Neural cell (in vitro differentiated cells): ENCODE measurements around the gene NR5A2.

Source experiments
- EP300 ChIP-seq: fragments of 450-650 bp; conservative IDR thresholded peaks from 2 replicates; pipeline ENCODE4 v1.6.1; 2014; ENCODE audit warnings: antibody characterized with exemption, mild to moderate bottlenecking, moderate library complexity; ENCODE audit not compliant: poor library complexity, severe bottlenecking
- EZH2 ChIP-seq: fragments of 200-600, 300-800 bp; shearing (Covaris generic), sonication (generic); IDR thresholded peaks from 2 replicates; pipeline ENCODE4 v1.6.1; 2014; ENCODE audit warnings: antibody characterized with exemption, low read length, borderline replicate concordance, mild to moderate bottlenecking; ENCODE audit not compliant: insufficient read depth, poor library complexity, severe bottlenecking
- MXI1 ChIP-seq: fragments of 450-650 bp; conservative IDR thresholded peaks from 2 replicates; pipeline ENCODE4 v1.6.1; 2014; ENCODE audit warnings: antibody characterized with exemption, mild to moderate bottlenecking; ENCODE audit not compliant: poor library complexity, severe bottlenecking
- POLR2AphosphoS5 ChIP-seq: IDR thresholded peaks from 2 replicates; pipeline ENCODE4 v1.6.1; 2012
- RAD21 ChIP-seq: fragments of 450-650 bp; conservative IDR thresholded peaks from 2 replicates; pipeline ENCODE4 v1.6.1; 2014; ENCODE audit warnings: antibody characterized with exemption, mild to moderate bottlenecking, moderate library complexity
- SMC3 ChIP-seq: fragments of 450-650 bp; conservative IDR thresholded peaks from 2 replicates; pipeline ENCODE4 v1.6.1; 2014; ENCODE audit warnings: antibody characterized with exemption, mild to moderate bottlenecking, moderate library complexity; ENCODE audit not compliant: poor library complexity
- TAF1 ChIP-seq: IDR thresholded peaks from 2 replicates; pipeline ENCODE4 v1.6.1; 2012; ENCODE audit warnings: low read depth
- TF ChIP-seq, protein P1 (sequence below): fragments of 450-650 bp; IDR thresholded peaks from 2 replicates; pipeline ENCODE4 v1.5.1; 2014; ENCODE audit warnings: antibody characterized with exemption, mild to moderate bottlenecking, moderate library complexity; ENCODE audit not compliant: poor library complexity, severe bottlenecking
- TF ChIP-seq, protein P2 (sequence below): IDR thresholded peaks from 2 replicates; pipeline ENCODE4 v1.6.1; 2012; ENCODE audit warnings: borderline replicate concordance

DNA sequence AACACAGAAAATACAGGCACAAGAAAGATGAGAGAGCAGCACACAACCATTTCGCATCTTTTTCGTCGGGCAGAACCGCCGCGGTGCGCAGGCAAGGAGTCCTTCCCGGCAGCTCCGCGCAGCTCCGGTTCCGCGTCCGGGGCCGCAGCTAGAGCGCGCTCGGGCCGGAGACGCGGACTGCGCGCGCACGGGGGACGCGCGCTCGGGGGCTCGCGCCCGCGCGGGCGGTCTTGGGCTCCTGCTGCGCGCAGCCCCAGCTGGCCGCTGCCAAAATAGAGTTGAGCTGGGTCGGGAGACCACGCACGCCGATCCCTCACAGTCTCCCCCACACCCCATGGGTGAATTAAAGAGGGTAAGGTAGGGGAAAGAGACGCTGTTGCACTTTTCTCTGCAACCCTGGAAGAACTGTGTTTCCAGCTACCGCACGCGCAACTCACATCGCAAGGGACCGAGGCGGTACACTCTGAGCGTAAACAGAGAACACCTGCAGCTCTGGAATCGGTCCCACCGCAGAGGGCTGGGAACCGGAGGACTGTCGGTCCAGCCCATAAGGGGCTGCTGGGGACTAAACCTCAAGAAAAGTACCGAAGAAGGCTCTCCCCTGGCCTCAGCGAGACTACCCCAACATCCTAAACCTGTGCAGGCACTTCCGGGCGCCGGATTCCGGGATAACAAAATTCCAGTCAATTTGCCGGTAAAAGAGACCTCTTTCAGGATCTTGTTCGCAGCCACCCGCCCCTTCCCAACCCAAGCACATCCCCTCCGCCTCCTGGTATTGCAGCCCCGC, 1.7 kb downstream of the NR5A2 start:
- TF ChIP-seq, protein P1, sequence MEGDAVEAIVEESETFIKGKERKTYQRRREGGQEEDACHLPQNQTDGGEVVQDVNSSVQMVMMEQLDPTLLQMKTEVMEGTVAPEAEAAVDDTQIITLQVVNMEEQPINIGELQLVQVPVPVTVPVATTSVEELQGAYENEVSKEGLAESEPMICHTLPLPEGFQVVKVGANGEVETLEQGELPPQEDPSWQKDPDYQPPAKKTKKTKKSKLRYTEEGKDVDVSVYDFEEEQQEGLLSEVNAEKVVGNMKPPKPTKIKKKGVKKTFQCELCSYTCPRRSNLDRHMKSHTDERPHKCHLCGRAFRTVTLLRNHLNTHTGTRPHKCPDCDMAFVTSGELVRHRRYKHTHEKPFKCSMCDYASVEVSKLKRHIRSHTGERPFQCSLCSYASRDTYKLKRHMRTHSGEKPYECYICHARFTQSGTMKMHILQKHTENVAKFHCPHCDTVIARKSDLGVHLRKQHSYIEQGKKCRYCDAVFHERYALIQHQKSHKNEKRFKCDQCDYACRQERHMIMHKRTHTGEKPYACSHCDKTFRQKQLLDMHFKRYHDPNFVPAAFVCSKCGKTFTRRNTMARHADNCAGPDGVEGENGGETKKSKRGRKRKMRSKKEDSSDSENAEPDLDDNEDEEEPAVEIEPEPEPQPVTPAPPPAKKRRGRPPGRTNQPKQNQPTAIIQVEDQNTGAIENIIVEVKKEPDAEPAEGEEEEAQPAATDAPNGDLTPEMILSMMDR = no peak
- TF ChIP-seq SMC3 = peak; percentile 43
- TF ChIP-seq EP300 = no peak
- TF ChIP-seq POLR2AphosphoS5 = peak; percentile 41
- TF ChIP-seq MXI1 = peak; percentile 32
- TF ChIP-seq EZH2 = no peak
- TF ChIP-seq, protein P2, sequence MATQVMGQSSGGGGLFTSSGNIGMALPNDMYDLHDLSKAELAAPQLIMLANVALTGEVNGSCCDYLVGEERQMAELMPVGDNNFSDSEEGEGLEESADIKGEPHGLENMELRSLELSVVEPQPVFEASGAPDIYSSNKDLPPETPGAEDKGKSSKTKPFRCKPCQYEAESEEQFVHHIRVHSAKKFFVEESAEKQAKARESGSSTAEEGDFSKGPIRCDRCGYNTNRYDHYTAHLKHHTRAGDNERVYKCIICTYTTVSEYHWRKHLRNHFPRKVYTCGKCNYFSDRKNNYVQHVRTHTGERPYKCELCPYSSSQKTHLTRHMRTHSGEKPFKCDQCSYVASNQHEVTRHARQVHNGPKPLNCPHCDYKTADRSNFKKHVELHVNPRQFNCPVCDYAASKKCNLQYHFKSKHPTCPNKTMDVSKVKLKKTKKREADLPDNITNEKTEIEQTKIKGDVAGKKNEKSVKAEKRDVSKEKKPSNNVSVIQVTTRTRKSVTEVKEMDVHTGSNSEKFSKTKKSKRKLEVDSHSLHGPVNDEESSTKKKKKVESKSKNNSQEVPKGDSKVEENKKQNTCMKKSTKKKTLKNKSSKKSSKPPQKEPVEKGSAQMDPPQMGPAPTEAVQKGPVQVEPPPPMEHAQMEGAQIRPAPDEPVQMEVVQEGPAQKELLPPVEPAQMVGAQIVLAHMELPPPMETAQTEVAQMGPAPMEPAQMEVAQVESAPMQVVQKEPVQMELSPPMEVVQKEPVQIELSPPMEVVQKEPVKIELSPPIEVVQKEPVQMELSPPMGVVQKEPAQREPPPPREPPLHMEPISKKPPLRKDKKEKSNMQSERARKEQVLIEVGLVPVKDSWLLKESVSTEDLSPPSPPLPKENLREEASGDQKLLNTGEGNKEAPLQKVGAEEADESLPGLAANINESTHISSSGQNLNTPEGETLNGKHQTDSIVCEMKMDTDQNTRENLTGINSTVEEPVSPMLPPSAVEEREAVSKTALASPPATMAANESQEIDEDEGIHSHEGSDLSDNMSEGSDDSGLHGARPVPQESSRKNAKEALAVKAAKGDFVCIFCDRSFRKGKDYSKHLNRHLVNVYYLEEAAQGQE = no peak
- TF ChIP-seq RAD21 = peak; percentile 41
- no peak for TF ChIP-seq TAF1
